Transverse colon (tissue), 4 donors: Measurements from ENCODE around the gene DOCK10. TPM values are rescaled to one million over a fixed set of nuclear protein-coding genes. Genes with fewer than 3 reads are reported as not detected.

Source experiments
- DNase-seq: peaks from one replicate; pipeline ENCODE4 v3.0.0-alpha.2; 2019
- H3K27ac ChIP-seq, 4 donors: fragments of 200-600 bp; sonication (generic); 2 replicates each; pipeline ENCODE4 v1.5.1; 2016 to 2018; ENCODE audit warnings: inconsistent platforms in 4 of 4
- H3K27me3 ChIP-seq: fragments of 200-600 bp; sonication (generic); 2 replicates; pipeline ENCODE4 v1.5.1; 2017; ENCODE audit warnings: inconsistent platforms
- H3K36me3 ChIP-seq, 4 donors: fragments of 200-600 bp; sonication (generic); 2 replicates each; pipeline ENCODE4 v1.5.1; 2017 to 2019; ENCODE audit warnings: inconsistent platforms in 4 of 4
- H3K4me1 ChIP-seq, 4 donors: fragments of 200-600 bp; sonication (generic); 2 replicates each; pipeline ENCODE4 v1.5.1; 2017 to 2020; ENCODE audit warnings: inconsistent platforms in 4 of 4
- H3K4me3 ChIP-seq, 4 donors: fragments of 200-600 bp; sonication (generic); 1 replicate in 1 of 4; 2 replicates in 3 of 4; pipeline versions ENCODE4 v1.5.1 to v1.6.1; 2017 to 2019; ENCODE audit warnings: inconsistent platforms in 4 of 4
- H3K9me3 ChIP-seq, 2 donors: fragments of 200-600 bp; sonication (generic); 2 replicates each; pipeline ENCODE4 v1.5.1; 2017 to 2019; ENCODE audit warnings: inconsistent platforms in 2 of 2
- CTCF ChIP-seq, 5 experiments: fragments of 200-600 bp in 3 of 5; fragments of 450-650 bp in 2 of 5; sonication (generic) in 3 of 5; IDR thresholded peaks; 1 replicate in 2 of 5; 2 replicates in 3 of 5; pipeline ENCODE4 v1.5.1; 2016 to 2017; ENCODE audit warnings: antibody characterized with exemption in 5 of 5, inconsistent platforms in 3 of 5, mild to moderate bottlenecking in 2 of 5, moderate library complexity in 1 of 5
- EP300 ChIP-seq: sonication (generic); formaldehyde crosslinking; IDR thresholded peaks from one replicate; pipeline ENCODE4 v1.6.1; 2017; ENCODE audit warnings: antibody characterized with exemption, low read depth
- POLR2A ChIP-seq: fragments of 450-650 bp; IDR thresholded peaks from one replicate; pipeline ENCODE4 v1.6.1; 2016; ENCODE audit warnings: antibody characterized with exemption, mild to moderate bottlenecking, moderate library complexity
- POLR2AphosphoS5 ChIP-seq, 3 donors: sonication (generic); formaldehyde crosslinking; IDR thresholded peaks; one replicate each; pipeline ENCODE4 v1.6.1; 2016; ENCODE audit warnings: antibody characterized with exemption in 3 of 3
- WGBS, 2 donors: methylation state at CpG; one replicate each; pipeline ENCODE4 v1.1.5; 2018; ENCODE audit warnings: low coverage in 1 of 2; 5-methylcytosine and 5-hydroxymethylcytosine counted together
- in situ Hi-C, 4 donors: fragments of 200-750 bp; cut with MboI; loops; one replicate each; pipeline versions ENCODE4 v1.15.0 to v1.15.1; 2017; ENCODE audit warnings: low sequenced_read_pairs in 3 of 4, low pct_ligation_motif_present in 1 of 4, low pct_unique_long_range_greater_than_20kb in 1 of 4
- intact Hi-C: fragments of 100-400 bp; cut with DNase I; formaldehyde crosslinking; loops from one replicate; pipeline ENCODE4 v1.15.1; 2023; ENCODE audit warnings: low total_unique reads
- total RNA-seq, 4 donors: library from RNA; depleted of rRNA; stranded (reverse); fragments of >200 nt; gene quantifications; one replicate each; pipeline ENCODE4 v1.1.0, GENCODE V29; 2016

DOCK10 gene
- total RNA-seq, 4 donors from 2014 or later: 5.2 to 64.7 (median 14.5) TPM

DNA sequence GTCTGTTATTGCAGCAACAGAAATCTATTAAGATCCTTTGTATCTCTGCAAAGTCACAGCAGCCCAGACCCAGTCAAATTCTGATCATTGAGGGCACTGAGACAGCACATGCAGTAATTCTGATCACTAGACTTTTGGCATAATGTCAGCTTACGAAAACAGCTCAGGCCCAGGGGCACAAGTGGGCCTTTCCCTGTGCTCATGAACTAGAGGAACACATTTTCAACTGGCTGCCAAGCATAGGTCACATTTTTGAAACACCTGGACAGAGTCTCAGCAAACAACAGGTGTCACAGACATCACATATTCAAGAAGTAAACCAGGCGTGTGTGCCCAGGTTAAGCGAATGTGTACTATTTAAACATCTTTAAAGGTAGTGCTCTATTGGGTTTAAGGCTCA lies 13.7 kb downstream of the DOCK10 start:
- intact Hi-C loops: no loop called here
- no peaks in the 10 kb centered on the region for H3K27me3 ChIP-seq
- DNase-seq: no peak
- H3K9me3 ChIP-seq: no peaks in the 10 kb centered on the region
- peaks cover 0 to 24% (median 3%) of the 10 kb centered on the region in 4 donors for H3K4me1 ChIP-seq
- TF ChIP-seq POLR2AphosphoS5 (IDR thresholded peaks at IDR 0.05): no peak
- no peak for TF ChIP-seq CTCF (IDR thresholded peaks at IDR 0.05)
- no peak for TF ChIP-seq EP300
- no peak for TF ChIP-seq POLR2A
- H3K27ac ChIP-seq: no peak overlapping the region
- no peak overlapping the region for H3K4me3 ChIP-seq
- WGBS, 2 donors: 65 to 92% methylated on average over 2 to 3 of the region's 3 CpGs
- in situ Hi-C loops: no loop called here
- no peaks in the 10 kb centered on the region for H3K36me3 ChIP-seq

GRCh38 chr2:225027061-225027762 lies 15.1 kb downstream of the DOCK10 start:
- Histone ChIP-seq H3K9me3 (no peaks in the 10 kb centered on the region), H3K27me3 (no peaks in the 10 kb centered on the region), H3K36me3 (no peaks in the 10 kb centered on the region), H3K4me1 (peaks cover 0 to 23% (median 5%) of the 10 kb centered on the region in 4 donors), H3K27ac (no peak overlapping the region), H3K4me3 (no peak overlapping the region)
- in situ Hi-C loops: no loop called here
- DNase-seq: no peak
- TF ChIP-seq POLR2AphosphoS5 (IDR thresholded peaks at IDR 0.05) (no peak), CTCF (IDR thresholded peaks at IDR 0.05) (no peak)
- intact Hi-C loops: no loop called here
- WGBS, 2 donors: 68 to 94% methylated on average over 6 to 10 of the region's 10 CpGs

GRCh38 chr2:225025917-225026571 lies 16.2 kb downstream of the DOCK10 start:
- Histone ChIP-seq H3K9me3 (no peaks in the 10 kb centered on the region), H3K4me3 (no peak overlapping the region), H3K4me1 (peaks cover 0 to 22% (median 5%) of the 10 kb centered on the region in 4 donors), H3K27me3 (no peaks in the 10 kb centered on the region), H3K27ac (no peak overlapping the region), H3K36me3 (no peaks in the 10 kb centered on the region)
- intact Hi-C loops (no loop called here), in situ Hi-C loops (no loop called here)
- TF ChIP-seq POLR2A: no peak
- TF ChIP-seq CTCF (IDR thresholded peaks at IDR 0.05): no peak
- TF ChIP-seq POLR2AphosphoS5 (IDR thresholded peaks at IDR 0.05): no peak
- no peak for TF ChIP-seq EP300
- no peak for DNase-seq
- WGBS, 2 donors: 59 to 85% methylated on average over 2 of the region's 2 CpGs

DNA sequence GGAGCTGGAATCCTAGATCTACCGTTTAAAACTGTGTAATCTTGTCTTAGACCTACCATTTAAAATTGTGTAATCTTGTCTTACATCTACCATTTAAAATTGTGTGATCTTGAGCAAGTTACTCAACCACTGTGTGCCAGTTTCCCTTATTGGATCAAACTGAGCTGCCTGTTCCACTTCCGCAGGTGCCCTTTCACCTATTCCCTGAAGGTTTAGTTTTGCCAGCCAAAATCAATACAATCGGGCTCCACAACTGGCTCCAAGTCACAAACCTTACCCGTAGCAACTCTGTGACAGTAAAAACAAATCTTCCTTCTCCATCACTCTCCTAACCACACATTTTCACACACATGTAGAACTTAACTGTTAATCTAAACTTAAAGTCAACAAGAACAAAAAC lies 20.1 kb downstream of the DOCK10 start:
- Histone ChIP-seq H3K4me3 (no peak overlapping the region), H3K27me3 (no peaks in the 10 kb centered on the region), H3K9me3 (no peaks in the 10 kb centered on the region), H3K36me3 (no peaks in the 10 kb centered on the region), H3K27ac (peak overlapping the region in 1 of 4 donors; percentile 29), H3K4me1 (peaks cover 0 to 30% (median 7%) of the 10 kb centered on the region in 4 donors)
- 40 to 41% methylated on average over 2 to 4 of the region's 4 CpGs for WGBS, 2 donors
- intact Hi-C loops (no loop called here), in situ Hi-C loops (no loop called here)
- peak; percentile 19 for DNase-seq
- TF ChIP-seq POLR2AphosphoS5 (IDR thresholded peaks at IDR 0.05) (no peak), POLR2A (no peak), EP300 (no peak), CTCF (IDR thresholded peaks at IDR 0.05) (no peak)
